Activated naive CD4-positive, alpha-beta T cell treated with anti-CD3 and anti-CD28 coated beads, Interleukin-2, amount 50 U/mL, for 72 hours (primary cell): Measurements from ENCODE around the gene ZFAND2A. TPM values are rescaled to one million over a fixed set of nuclear protein-coding genes. Genes with fewer than 3 reads are reported as not detected.
A peak's percentile ranks its signal among the peaks of the same experiment; 100 is the strongest.

ENCODE experiments used
- ATAC-seq, 2 donors: fragments of 150-1000 bp; cut with Tn5 transposase; 2 replicates each; pipeline ENCODE4 v1.10.0; 2021; ENCODE audit warnings: mild to moderate bottlenecking in 2 of 2, moderate library complexity in 2 of 2
- DNase-seq, 2 donors: peaks; one replicate each; pipeline ENCODE4 v3.0.0; 2021 to 2022; ENCODE audit warnings: low spot score in 2 of 2
- H3K27ac Mint-ChIP-seq, 2 donors: one replicate each; pipeline ENCODE4 v1.8.0; 2022; ENCODE audit warnings: mild to moderate bottlenecking in 2 of 2, mixed read lengths in 2 of 2
- H3K36me3 Mint-ChIP-seq, 2 donors: one replicate each; pipeline ENCODE4 v1.8.0; 2022; ENCODE audit warnings: mixed read lengths in 2 of 2
- H3K9me3 Mint-ChIP-seq, 2 donors: one replicate each; pipeline ENCODE4 v1.8.0; 2022; ENCODE audit warnings: mixed read lengths in 2 of 2
- total RNA-seq, 2 donors: library from RNA; stranded (reverse); gene quantifications; one replicate each; pipeline ENCODE4 v1.2.3, GENCODE V29; 2022

Gene ZFAND2A
- total RNA-seq, 2 donors from 2014 or later, result 27.6 to 29.8 TPM

- DNase-seq, result no peak
- Mint-ChIP-seq H3K9me3 (no peaks in the 10 kb centered on the region), H3K36me3 (no peaks in the 10 kb centered on the region), H3K27ac (no peak overlapping the region)
- ATAC-seq, result no peak
Measured at GRCh38 chr7:1109581-1110310, 50.2 kb downstream of the ZFAND2A start.

- no peak for ATAC-seq
Measured at GRCh38 chr7:1108264-1108920, 51.6 kb downstream of the ZFAND2A start.

GRCh38 chr7:1106793-1107421 is 53.1 kb downstream of the ZFAND2A start:
- no peak for DNase-seq
- no peak for ATAC-seq
- Mint-ChIP-seq H3K9me3 (no peaks in the 10 kb centered on the region), H3K36me3 (no peaks in the 10 kb centered on the region), H3K27ac (no peak overlapping the region)

More at GRCh38 chr7:1108264-1108920, 51.6 kb downstream of the ZFAND2A start:
- no peak overlapping the region for H3K27ac Mint-ChIP-seq
- DNase-seq, result no peak
- no peaks in the 10 kb centered on the region for H3K9me3 Mint-ChIP-seq
- H3K36me3 Mint-ChIP-seq, result no peaks in the 10 kb centered on the region

- ATAC-seq (no peak), DNase-seq (no peak)
- no peak overlapping the region for H3K27ac Mint-ChIP-seq
- no peaks in the 10 kb centered on the region for H3K36me3 Mint-ChIP-seq
- no peaks in the 10 kb centered on the region for H3K9me3 Mint-ChIP-seq
Measured at GRCh38 chr7:1106063-1106792, 53.8 kb downstream of the ZFAND2A start.

GRCh38 chr7:1105189-1105588 is 54.8 kb downstream of the ZFAND2A start:
- Mint-ChIP-seq H3K27ac (no peak overlapping the region), H3K36me3 (no peaks in the 10 kb centered on the region), H3K9me3 (no peaks in the 10 kb centered on the region)
- no peak for ATAC-seq
- no peak for DNase-seq

GRCh38 chr7:1104516-1105179 is 55.3 kb downstream of the ZFAND2A start:
- Mint-ChIP-seq H3K36me3 (no peaks in the 10 kb centered on the region), H3K9me3 (no peaks in the 10 kb centered on the region), H3K27ac (no peak overlapping the region)
- no peak for ATAC-seq
- no peak for DNase-seq

GRCh38 chr7:1103789-1104515 is 56.0 kb downstream of the ZFAND2A start:
- Mint-ChIP-seq H3K36me3 (no peaks in the 10 kb centered on the region), H3K27ac (peak overlapping the region in 1 of 2 donors; percentile 41), H3K9me3 (no peaks in the 10 kb centered on the region)
- DNase-seq (no peak), ATAC-seq (no peak)

- H3K9me3 Mint-ChIP-seq, result peaks cover 0 to 2% of the 10 kb centered on the region in 2 donors
- peak in 1 of 2 donors; percentile 29 for DNase-seq
Measured at GRCh38 chr7:1103009-1103788, 56.8 kb downstream of the ZFAND2A start.

More at GRCh38 chr7:1103009-1103788, 56.8 kb downstream of the ZFAND2A start:
- ATAC-seq, result peak; percentile 67 to 89
- Mint-ChIP-seq H3K27ac (peak overlapping the region in 1 of 2 donors; percentile 41), H3K36me3 (peaks cover 2 to 3% of the 10 kb centered on the region in 2 donors)

Other genes starting within 250 kb of the ZFAND2A start
- gene ADAP1, start 205.5 kb downstream of the ZFAND2A start, total RNA-seq, result 10 to 100 TPM in 1 of 2 donors, 1 to 10 TPM in 1; 9.2 to 19.9 TPM
- gene COX19, start 184.6 kb downstream of the ZFAND2A start, total RNA-seq, result 10 to 100 TPM; 18.8 to 20.7 TPM
- not detected for gene CYP2W1, start 177.0 kb downstream of the ZFAND2A start, total RNA-seq
- gene GPR146, start 115.7 kb downstream of the ZFAND2A start, total RNA-seq, result 1 to 10 TPM; 1.6 to 9.3 TPM
- not detected for gene GPER1, start 72.1 kb downstream of the ZFAND2A start, total RNA-seq
- not detected for gene UNCX, start 72.7 kb upstream of the ZFAND2A start, total RNA-seq